Fibroblast of skin of right quadriceps (primary cell): ENCODE results near the gene UGT2B17.
A peak's percentile ranks its signal among the peaks of the same experiment; 100 is the strongest.
"Not testable (repeated sequence)": the region's sequence is repeated elsewhere in the genome, so short reads cannot be mapped to it uniquely, and the experiment has no call there.

ENCODE experiments used
- DNase-seq: peaks from one replicate; pipeline ENCODE4 v3.0.0-alpha.2; 2013

Gene UGT2B17

GRCh38 chr4:68568535-68568934 lies 7.6 kb downstream of the UGT2B17 start:
- not testable (repeated sequence) for DNase-seq

DNA sequence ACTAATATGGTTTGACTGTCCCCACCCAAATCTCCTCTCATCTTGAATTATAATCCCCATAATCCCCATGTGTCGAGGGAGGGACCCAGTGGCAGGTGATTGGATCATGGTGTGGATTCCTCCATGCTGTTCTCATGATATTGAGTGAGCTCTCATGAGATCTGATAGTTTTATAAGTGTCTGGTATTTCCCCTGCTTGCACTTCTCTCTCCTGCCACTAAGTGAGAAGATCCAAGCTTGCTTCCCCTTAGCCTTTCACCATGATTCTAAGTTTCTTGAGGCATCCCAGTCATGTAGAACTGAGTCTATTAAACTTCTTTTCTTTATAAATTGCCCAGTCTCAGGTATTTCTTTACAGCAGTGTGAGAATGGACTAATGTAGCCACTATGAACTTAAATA lies 9.8 kb downstream of the UGT2B17 start:
- not testable (repeated sequence) for DNase-seq

DNA sequence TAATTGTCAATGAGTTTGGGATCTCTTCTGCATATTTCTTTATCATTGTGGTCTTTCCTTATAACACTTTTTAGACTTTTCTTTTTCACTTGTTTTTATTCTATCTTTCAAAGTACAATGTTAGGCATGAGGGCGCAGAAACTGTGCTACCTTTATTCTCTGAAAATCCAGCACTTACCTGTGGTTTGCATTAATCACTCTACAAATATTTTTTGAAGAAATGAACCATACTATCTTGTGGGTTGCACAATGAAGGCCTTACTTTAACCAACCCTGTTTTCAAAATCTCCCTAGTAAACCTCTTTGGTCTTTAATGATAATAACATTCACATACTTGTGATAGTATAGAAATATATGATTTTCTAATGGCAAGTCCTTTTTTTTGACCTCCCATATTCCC lies 11.0 kb downstream of the UGT2B17 start:
- not testable (repeated sequence) for DNase-seq

- DNase-seq = not testable (repeated sequence)
These were observed 15.6 kb downstream of the UGT2B17 start for GRCh38 chr4:68560364-68561070.

DNA sequence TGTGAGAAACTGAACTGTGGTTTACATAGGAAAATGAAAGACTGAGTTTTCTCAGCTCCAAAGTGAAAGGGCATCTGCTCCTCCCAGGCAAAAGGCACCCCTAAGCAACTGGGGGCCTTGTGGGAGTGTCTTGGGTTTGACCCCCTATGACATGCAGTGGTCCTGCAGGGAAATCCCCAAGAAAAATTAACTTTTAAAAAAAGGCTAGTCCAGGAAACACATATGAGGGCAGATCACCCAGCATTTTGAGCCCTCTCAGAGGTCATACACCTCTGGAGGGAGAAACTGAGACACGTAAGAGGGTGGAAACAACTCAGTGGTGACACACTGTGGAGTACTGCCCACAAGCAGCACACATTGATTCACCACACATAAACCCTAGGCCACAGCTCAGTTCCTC lies 22.3 kb downstream of the UGT2B17 start:
- DNase-seq = not testable (repeated sequence)

DNA sequence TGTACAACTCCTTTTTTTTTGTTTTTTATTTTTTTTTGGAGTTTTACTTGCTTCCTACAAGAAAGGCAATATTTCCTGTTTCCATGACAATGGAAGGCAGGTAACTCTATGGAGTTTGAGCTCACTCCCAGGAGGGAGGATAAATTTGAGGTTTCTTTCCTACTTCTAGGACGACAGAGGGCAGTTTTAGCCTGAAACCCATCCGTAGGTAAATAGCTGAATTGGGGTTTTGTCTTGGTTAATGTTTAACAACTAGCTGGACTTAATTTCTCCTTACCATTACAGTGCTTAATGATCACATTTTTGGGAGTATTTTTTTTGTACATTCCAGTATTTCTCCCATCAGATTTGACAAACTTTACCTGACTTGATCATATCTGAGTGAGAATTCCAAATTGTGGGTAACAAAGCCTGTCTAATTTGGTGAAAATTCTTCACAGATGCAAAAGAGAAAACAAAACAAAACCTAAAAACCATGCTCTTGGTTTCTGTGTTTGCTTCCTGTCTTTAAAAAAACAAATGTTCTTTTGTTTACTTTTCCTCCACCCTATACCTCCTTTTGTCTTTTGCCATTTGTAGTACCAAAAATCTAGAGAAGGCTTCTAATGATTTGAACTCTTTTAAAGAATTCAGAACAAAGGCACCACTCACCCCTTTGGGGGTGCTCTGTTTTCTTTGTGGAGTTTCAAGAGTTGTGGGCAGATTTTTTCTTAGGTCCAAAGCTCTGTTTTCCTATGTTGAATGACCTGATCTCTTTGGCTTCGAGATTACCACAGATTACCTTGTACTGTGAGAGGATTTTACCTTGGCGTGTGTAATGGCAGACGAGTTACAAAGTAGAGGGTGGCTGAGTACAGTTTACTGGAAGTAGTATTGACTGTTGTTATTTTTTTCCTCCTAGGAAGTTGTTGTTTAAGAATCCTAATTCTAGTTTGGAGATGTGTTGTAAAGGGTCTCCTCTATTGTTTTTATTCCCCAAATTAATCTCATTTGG lies 23.0 kb downstream of the UGT2B17 start:
- DNase-seq = not testable (repeated sequence)

DNA sequence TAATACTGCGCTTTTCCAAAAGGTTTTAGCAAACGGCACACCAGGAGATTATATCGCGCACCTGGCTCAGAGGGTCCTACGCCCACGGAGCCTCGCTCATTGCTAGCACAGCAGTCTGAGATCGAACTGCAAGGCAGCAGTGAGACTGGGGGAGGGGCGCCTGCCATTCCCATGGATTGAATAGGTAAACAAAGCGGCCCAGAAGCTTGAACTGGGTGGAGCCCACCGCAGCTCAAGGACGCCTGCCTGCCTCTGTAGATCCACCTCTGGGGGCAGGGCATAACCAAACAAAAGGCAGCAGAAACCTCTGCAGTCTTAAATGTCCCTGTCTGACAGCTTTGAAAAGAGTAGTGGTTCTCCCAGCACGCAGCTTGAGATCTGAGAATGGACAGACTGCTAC lies 33.4 kb downstream of the UGT2B17 start:
- not testable (repeated sequence) for DNase-seq

DNA sequence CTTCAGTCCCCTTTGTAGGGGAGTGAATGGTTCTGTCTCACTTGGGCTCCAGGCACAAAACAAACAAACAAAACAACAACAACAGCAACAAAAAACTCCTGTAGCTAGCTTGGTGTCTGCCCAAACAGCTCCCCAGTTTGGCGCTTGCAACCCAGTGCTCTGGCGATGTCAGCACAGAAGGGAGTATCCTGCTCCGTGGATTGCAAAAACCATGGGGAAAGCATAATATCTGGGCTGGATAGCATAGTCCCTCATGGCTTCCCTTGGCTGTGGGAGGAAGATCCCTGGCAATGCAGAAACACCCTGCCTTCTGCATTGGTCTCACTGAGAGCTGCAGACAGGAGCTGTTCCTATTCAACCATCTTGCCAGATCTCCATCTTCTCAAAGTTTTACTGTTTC lies 39.7 kb downstream of the UGT2B17 start:
- DNase-seq = no peak

DNA sequence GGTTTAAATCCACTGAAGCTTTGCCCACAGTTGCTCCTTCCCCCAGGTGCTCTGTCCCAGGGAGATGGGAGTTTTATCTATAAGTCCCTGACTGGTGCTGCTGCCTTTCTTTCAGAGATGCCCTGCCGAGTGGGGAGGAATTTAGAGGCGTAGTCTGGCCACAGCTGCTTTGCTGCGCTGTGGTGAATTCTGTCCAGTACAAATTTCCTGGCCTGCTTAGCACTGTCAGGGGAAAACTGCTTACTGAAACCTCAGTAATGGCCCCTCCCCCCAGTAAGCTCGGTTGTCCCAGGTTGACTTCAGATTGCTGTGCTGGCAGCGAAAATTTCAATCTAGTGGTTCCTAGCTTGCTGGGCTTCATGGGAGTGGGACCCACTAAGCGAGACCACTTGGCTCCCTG lies 40.1 kb downstream of the UGT2B17 start:
- no peak for DNase-seq

- not testable (repeated sequence) for DNase-seq
These were observed 53.9 kb downstream of the UGT2B17 start for GRCh38 chr4:68522232-68522631.

- DNase-seq = no peak
These were observed 55.1 kb downstream of the UGT2B17 start for GRCh38 chr4:68520985-68521384.

GRCh38 chr4:68518889-68519288 lies 57.2 kb downstream of the UGT2B17 start:
- DNase-seq = no peak

GRCh38 chr4:68505452-68505851 lies 70.7 kb downstream of the UGT2B17 start:
- not testable (repeated sequence) for DNase-seq

GRCh38 chr4:68504836-68505235 lies 71.3 kb downstream of the UGT2B17 start:
- not testable (repeated sequence) for DNase-seq

GRCh38 chr4:68503462-68503861 lies 72.7 kb downstream of the UGT2B17 start:
- not testable (repeated sequence) for DNase-seq

GRCh38 chr4:68499021-68499420 lies 77.1 kb downstream of the UGT2B17 start:
- no peak for DNase-seq

- DNase-seq = peak; percentile 42
These were observed 77.6 kb downstream of the UGT2B17 start for GRCh38 chr4:68498413-68499007.

DNA sequence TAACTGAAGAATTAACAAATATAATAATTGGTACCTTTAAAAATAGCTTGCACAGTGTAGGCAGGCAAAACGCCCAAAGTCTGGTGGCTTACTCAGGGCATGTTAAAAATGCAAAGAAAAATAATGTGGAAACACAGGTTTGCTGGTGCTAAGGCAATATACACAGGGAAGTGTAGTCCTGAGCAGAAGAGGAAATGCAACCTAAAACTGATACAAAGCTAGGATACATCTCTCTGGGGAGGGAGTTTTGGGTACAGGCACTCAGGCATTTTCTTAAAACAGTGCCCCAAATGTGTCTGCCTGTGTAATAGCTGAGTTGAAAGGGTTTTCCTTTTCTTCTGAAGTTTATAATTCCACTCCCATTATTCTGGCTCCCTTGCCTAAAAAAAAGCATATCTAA lies 81.4 kb downstream of the UGT2B17 start:
- DNase-seq = no peak

DNA sequence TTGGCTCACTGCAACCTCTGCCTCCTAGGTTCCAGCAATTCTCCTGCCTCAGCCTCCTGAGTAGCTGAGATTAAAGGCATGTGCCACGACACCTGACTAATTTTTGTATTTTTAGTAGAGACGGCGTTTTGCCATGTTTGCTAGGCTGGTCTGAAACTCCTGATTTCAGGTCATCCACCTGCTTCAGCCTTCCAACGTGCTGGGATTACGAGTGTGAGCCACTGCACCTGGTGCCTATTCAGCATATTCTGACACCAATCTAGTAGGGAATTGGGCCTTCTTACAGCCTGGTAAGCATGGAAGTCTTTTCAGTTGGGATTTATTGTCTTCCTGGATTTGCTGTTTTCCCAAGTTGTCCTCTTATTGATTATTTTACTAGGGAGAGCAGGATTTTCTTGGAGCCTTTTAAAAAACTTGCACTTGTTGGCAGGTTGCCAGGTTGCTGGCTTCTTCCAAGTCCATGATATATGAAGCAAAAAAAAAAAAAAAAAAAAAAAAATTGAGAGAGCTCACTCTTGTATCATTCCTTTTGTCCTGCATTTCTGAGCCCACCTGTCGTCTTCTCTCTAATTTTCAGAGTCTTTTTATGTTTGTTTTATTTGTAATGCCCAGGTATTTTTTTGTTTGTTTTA lies 85.2 kb downstream of the UGT2B17 start:
- no peak for DNase-seq

DNA sequence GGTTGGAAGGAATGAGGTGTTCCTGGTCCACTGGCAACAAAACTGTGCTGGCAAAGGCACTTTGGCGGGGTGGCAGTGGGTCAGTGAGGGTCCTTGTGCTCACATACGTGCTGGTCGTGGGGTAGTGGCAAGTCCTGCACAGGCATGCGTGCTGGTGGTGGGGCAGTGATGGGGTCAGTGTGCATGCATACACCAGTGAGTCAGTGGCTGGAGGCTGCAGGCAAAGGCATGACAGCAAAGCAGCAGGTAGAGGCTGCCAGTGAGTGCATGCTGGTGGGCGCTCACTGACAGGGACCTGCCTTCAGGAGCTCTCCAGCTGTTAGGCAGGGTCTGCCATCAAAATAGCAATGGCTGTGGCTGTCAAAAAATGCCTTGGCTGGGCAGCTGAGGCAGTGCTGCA lies 86.8 kb downstream of the UGT2B17 start:
- DNase-seq = no peak
